ENCODE measurements around the gene ZDHHC24. TPM values are rescaled to one million over a fixed set of nuclear protein-coding genes. Genes with fewer than 3 reads are reported as not detected.

ZDHHC24 gene
- total and polyA plus RNA-seq, 10 of the 15 experiments (the other 5 are each of a cell fraction or from before 2014, with no cell fraction given), result 0.86 to 17.5 (median 6.8) TPM

DNA sequence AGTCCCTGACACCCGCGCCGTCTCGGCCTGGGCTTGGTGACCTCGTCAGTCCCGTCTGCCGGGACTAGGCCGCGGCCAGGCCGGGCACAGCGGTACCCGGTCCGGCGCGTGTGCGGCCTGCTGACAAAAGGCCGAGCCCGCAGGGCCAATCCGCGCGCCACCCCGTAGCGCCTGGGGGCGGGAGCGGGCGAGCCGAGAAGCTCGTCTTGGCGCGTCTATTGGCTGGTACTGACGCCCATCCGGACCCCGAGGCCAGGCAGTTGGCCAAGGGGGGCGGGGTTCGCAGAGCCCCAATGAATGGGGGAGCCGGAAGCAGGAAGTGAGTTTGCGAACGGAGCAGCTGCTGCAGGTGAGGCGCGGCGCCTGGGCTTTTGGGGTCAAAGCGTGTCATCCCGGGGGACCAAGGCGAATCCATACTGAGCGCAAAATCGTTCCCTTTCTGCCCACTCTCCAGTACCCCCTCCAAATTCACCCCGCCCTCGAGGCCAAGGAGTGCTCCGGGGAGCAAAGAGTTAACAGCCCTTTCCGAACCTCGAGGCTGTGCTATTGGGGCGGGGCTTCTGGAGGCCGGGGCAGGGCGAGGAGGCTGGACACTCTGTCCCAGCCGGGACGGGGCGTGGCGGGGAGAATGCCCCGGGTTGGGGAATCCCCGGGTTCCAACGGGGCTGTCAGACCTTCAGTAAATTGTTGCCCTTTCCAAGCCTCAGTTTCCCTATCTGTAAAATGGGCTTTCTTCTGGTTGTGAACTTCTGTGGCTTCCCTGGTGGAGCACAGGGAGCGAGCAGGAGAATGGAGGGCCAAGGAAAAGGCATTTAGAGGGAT, 65.5 kb downstream of the ZDHHC24 start, which contains the start of gene DPP3 (continued):
- TF ChIP-seq EED (IDR thresholded peaks at IDR 0.05; ENCODE audit: low read depth) (no peak), NRF1 (conservative IDR thresholded peaks at IDR 0.05; ENCODE audit: low read depth, low read length) (no peak), ZNF274 (IDR thresholded peaks at IDR 0.05; ENCODE audit: insufficient read depth, insufficient read length) (no peak), RCOR1 (conservative IDR thresholded peaks at IDR 0.05; ENCODE audit: low read depth, low read length) (0 out of 2 replicates have a peak, but pooled peaks have one; percentile 71), POLR2AphosphoS2 (IDR thresholded peaks at IDR 0.05; ENCODE audit: low read depth, low read length) (peak; percentile 73), ATF7 (IDR thresholded peaks at IDR 0.05; ENCODE audit: low read depth) (0 out of 2 replicates have a peak, but pooled peaks have one; percentile 44), ETV6 (conservative IDR thresholded peaks at IDR 0.05 in 1 of 2, IDR thresholded peaks at IDR 0.05 in 1 of 2; ENCODE audit: borderline replicate concordance in 1 of 2, low read depth in 1 of 2) (no peak), TBL1XR1 (IDR thresholded peaks at IDR 0.05; ENCODE audit: low read depth, low read length) (peak; percentile 59; the same call in 1 of the 2 replicates), NFYB (IDR thresholded peaks at IDR 0.05; ENCODE audit: insufficient read depth, low read depth, low read length) (peak; percentile 91), STAT1 (conservative IDR thresholded peaks at IDR 0.05) (0 out of 2 replicates have a peak, but pooled peaks have one; percentile 66), YY1 (IDR thresholded peaks at IDR 0.05; ENCODE audit: low read depth, low read length) (peak; percentile 19; the same call in 1 of the 2 replicates), ESRRA (IDR thresholded peaks at IDR 0.05; ENCODE audit: low read length) (no peak), JUND (IDR thresholded peaks at IDR 0.05; ENCODE audit: low read depth, low read length) (no peak), TCF7 (IDR thresholded peaks at IDR 0.05; ENCODE audit: borderline replicate concordance) (no peak), PAX8 (IDR thresholded peaks at IDR 0.05) (no peak), EP300 (IDR thresholded peaks at IDR 0.05; ENCODE audit: borderline replicate concordance in 1 of 2, control insufficient read depth in 1 of 2, low read depth in 2 of 2, low read length in 2 of 2) (peak in 1 of 2 experiments; percentile 40; a peak in 1 of 4 replicates), HDGF (IDR thresholded peaks at IDR 0.05) (peak; percentile 72; the same call in 1 of the 2 replicates), SIX5 (IDR thresholded peaks at IDR 0.05; ENCODE audit: low read depth, low read length, severe bottlenecking) (no peak), ZBED1 (IDR thresholded peaks at IDR 0.05; ENCODE audit: borderline replicate concordance) (no peak)
- TF ChIP-seq, protein P1, sequence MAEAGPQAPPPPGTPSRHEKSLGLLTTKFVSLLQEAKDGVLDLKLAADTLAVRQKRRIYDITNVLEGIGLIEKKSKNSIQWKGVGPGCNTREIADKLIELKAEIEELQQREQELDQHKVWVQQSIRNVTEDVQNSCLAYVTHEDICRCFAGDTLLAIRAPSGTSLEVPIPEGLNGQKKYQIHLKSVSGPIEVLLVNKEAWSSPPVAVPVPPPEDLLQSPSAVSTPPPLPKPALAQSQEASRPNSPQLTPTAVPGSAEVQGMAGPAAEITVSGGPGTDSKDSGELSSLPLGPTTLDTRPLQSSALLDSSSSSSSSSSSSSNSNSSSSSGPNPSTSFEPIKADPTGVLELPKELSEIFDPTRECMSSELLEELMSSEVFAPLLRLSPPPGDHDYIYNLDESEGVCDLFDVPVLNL (IDR thresholded peaks at IDR 0.05; ENCODE audit: low read depth, low read length), result no peak
- TF ChIP-seq, protein P2, sequence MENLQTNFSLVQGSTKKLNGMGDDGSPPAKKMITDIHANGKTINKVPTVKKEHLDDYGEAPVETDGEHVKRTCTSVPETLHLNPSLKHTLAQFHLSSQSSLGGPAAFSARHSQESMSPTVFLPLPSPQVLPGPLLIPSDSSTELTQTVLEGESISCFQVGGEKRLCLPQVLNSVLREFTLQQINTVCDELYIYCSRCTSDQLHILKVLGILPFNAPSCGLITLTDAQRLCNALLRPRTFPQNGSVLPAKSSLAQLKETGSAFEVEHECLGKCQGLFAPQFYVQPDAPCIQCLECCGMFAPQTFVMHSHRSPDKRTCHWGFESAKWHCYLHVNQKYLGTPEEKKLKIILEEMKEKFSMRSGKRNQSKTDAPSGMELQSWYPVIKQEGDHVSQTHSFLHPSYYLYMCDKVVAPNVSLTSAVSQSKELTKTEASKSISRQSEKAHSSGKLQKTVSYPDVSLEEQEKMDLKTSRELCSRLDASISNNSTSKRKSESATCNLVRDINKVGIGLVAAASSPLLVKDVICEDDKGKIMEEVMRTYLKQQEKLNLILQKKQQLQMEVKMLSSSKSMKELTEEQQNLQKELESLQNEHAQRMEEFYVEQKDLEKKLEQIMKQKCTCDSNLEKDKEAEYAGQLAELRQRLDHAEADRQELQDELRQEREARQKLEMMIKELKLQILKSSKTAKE (IDR thresholded peaks at IDR 0.05; ENCODE audit: low read depth, poor library complexity, severe bottlenecking), result peak; percentile 56
- TF ChIP-seq, protein P3, sequence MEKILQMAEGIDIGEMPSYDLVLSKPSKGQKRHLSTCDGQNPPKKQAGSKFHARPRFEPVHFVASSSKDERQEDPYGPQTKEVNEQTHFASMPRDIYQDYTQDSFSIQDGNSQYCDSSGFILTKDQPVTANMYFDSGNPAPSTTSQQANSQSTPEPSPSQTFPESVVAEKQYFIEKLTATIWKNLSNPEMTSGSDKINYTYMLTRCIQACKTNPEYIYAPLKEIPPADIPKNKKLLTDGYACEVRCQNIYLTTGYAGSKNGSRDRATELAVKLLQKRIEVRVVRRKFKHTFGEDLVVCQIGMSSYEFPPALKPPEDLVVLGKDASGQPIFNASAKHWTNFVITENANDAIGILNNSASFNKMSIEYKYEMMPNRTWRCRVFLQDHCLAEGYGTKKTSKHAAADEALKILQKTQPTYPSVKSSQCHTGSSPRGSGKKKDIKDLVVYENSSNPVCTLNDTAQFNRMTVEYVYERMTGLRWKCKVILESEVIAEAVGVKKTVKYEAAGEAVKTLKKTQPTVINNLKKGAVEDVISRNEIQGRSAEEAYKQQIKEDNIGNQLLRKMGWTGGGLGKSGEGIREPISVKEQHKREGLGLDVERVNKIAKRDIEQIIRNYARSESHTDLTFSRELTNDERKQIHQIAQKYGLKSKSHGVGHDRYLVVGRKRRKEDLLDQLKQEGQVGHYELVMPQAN (conservative IDR thresholded peaks at IDR 0.05), result peak; percentile 87
- TF ChIP-seq, protein P4, sequence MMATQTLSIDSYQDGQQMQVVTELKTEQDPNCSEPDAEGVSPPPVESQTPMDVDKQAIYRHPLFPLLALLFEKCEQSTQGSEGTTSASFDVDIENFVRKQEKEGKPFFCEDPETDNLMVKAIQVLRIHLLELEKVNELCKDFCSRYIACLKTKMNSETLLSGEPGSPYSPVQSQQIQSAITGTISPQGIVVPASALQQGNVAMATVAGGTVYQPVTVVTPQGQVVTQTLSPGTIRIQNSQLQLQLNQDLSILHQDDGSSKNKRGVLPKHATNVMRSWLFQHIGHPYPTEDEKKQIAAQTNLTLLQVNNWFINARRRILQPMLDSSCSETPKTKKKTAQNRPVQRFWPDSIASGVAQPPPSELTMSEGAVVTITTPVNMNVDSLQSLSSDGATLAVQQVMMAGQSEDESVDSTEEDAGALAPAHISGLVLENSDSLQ (IDR thresholded peaks at IDR 0.05), result peak; percentile 99

Data from GM12878 (cell line).